Thyroid gland (tissue), 4 donors: Measurements from ENCODE around the gene DIS3L.

Experiments
- CTCF ChIP-seq, 6 experiments: fragments of 200-600 bp in 3 of 6; fragments of 450-650 bp in 3 of 6; sonication (generic) in 3 of 6; IDR thresholded peaks; one replicate each; pipeline ENCODE4 v1.5.1; 2016 to 2019; ENCODE audit warnings: antibody characterized with exemption in 6 of 6, mild to moderate bottlenecking in 2 of 6, inconsistent platforms in 1 of 6, moderate library complexity in 1 of 6
- POLR2A ChIP-seq, 2 donors: fragments of 450-650 bp; IDR thresholded peaks; one replicate each; pipeline ENCODE4 v1.6.1; 2017; ENCODE audit warnings: antibody characterized with exemption in 2 of 2, mild to moderate bottlenecking in 2 of 2, moderate library complexity in 1 of 2

DNA sequence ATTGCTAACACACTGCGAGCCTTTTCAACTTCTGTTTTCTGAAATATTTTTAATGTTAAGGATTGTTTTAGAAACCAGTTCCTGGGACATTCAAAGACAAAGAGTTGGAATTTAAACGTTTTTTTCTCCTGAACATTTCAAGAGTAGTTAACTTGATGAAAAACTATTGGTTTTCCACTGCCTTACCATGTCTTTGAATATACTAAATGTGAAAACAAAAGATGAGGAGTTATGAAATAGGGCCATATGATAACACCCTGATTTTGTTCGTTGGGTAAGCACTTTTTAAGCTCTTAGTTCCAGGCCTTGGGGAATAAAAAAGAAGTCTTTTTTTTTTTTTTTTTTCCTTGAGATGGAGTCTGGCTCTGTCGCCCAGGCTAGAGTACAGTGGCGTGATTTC is 2.8 kb downstream of the DIS3L start:
- TF ChIP-seq CTCF (IDR thresholded peaks at IDR 0.05) (no peak), POLR2A (IDR thresholded peaks at IDR 0.05) (no peak)
